IgD-negative memory B cell (primary cell): Measurements from ENCODE around the gene EHBP1. TPM values are rescaled to one million over a fixed set of nuclear protein-coding genes. Genes with fewer than 3 reads are reported as not detected.
"Not testable (repeated sequence)": the region's sequence is repeated elsewhere in the genome, so short reads cannot be mapped to it uniquely, and the experiment has no call there.

Experiments used
- H3K27ac Mint-ChIP-seq, 3 donors: one replicate each; pipeline ENCODE4 v1.8.0; 2020 to 2022; ENCODE audit warnings: mild to moderate bottlenecking in 3 of 3, mixed read lengths in 3 of 3, moderate library complexity in 1 of 3
- H3K27me3 Mint-ChIP-seq: one replicate; pipeline ENCODE4 v1.8.0; 2021; ENCODE audit warnings: mixed read lengths
- H3K36me3 Mint-ChIP-seq: one replicate; pipeline ENCODE4 v1.8.0; 2020; ENCODE audit warnings: mild to moderate bottlenecking, mixed read lengths
- H3K4me1 Mint-ChIP-seq, 3 donors: one replicate each; pipeline ENCODE4 v1.8.0; 2020 to 2022; ENCODE audit warnings: mixed read lengths in 3 of 3, mild to moderate bottlenecking in 1 of 3
- H3K4me3 Mint-ChIP-seq, 4 donors: one replicate each; pipeline ENCODE4 v1.8.0; 2020 to 2022; ENCODE audit warnings: mild to moderate bottlenecking in 4 of 4, mixed read lengths in 4 of 4, moderate library complexity in 3 of 4
- H3K9me3 Mint-ChIP-seq, 3 donors: one replicate each; pipeline ENCODE4 v1.8.0; 2020 to 2021; ENCODE audit warnings: mixed read lengths in 3 of 3, mild to moderate bottlenecking in 1 of 3
- polyA plus RNA-seq: library from polyadenylated mRNA; unstranded; fragments of 300-500 nt; fragmentation: Illumina TruSeq; gene quantifications from one replicate; pipeline ENCODE4 v1.2.3, GENCODE V29; 2021

The EHBP1 gene
- polyA plus RNA-seq, 1 donor from 2014 or later: 10.2 TPM

- Mint-ChIP-seq H3K4me1 (peaks cover 9 to 28% (median 18%) of the 10 kb centered on the region in 3 donors), H3K4me3 (no peak overlapping the region), H3K27me3 (no peaks in the 10 kb centered on the region), H3K36me3 (peaks cover 4% of the 10 kb centered on the region), H3K27ac (peak overlapping the region in 1 of 3 donors; percentile 65), H3K9me3 (peaks cover under 1 to 6% (median 6%) of the 10 kb centered on the region in 3 donors)
Observed at GRCh38 chr2:62736899-62737559, 31.5 kb downstream of the EHBP1 start.

GRCh38 chr2:62738981-62739936 lies 33.7 kb downstream of the EHBP1 start:
- Mint-ChIP-seq H3K4me1 (peaks cover 11 to 22% (median 12%) of the 10 kb centered on the region in 3 donors), H3K27ac (no peak overlapping the region), H3K36me3 (peaks cover 2% of the 10 kb centered on the region)

GRCh38 chr2:62740221-62740620 lies 34.7 kb downstream of the EHBP1 start:
- H3K4me1 Mint-ChIP-seq: peaks cover 12 to 23% (median 14%) of the 10 kb centered on the region in 3 donors
- H3K27me3 Mint-ChIP-seq: no peaks in the 10 kb centered on the region
- no peak overlapping the region for H3K27ac Mint-ChIP-seq
- H3K9me3 Mint-ChIP-seq: no peaks in the 10 kb centered on the region
- no peak overlapping the region for H3K4me3 Mint-ChIP-seq
- H3K36me3 Mint-ChIP-seq: peaks cover 2% of the 10 kb centered on the region

More at GRCh38 chr2:62738981-62739936, 33.7 kb downstream of the EHBP1 start:
- no peaks in the 10 kb centered on the region for H3K9me3 Mint-ChIP-seq
- H3K27me3 Mint-ChIP-seq: no peaks in the 10 kb centered on the region
- H3K4me3 Mint-ChIP-seq: no peak overlapping the region

GRCh38 chr2:62741127-62741526 lies 35.6 kb downstream of the EHBP1 start:
- H3K4me1 Mint-ChIP-seq: peaks cover 12 to 23% (median 17%) of the 10 kb centered on the region in 3 donors
- no peaks in the 10 kb centered on the region for H3K9me3 Mint-ChIP-seq
- no peaks in the 10 kb centered on the region for H3K27me3 Mint-ChIP-seq
- H3K27ac Mint-ChIP-seq: no peak overlapping the region
- H3K36me3 Mint-ChIP-seq: peaks cover 2% of the 10 kb centered on the region
- peak overlapping the region in 1 of 4 donors; percentile 18 for H3K4me3 Mint-ChIP-seq

DNA sequence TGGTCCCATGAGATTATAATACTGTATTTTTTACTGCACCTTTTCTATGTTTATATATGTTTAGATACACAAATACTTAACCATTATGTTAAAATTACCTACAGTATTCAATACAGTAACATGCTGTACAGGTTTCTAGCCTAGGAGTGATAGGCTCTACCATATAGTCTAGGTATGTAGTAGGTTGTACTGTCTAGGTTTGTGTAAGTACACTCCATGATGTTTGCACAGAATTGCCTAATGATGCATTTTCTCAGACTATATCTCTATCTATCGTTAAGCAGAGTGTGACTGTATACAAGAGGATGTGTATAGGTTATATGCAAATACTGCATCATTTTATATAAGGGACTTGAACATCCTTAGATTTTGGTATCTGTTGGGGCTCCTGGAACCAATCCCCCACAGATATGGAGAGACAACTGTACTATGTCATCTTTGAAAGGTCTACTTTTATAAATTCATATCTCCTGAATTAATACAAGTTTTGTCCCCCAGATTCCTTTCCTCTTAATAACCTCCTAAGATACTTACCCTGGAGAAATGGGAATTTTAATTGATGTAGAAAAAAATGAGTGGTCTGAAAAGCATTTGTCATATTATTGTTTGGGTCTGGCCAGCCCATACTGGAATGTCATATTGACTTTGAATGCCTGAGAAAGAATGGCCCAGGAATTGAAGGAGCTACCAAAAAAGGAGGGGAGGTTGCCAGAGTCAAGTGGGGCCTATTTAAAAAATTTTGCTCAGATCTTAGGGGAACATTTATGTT lies 36.6 kb downstream of the EHBP1 start:
- no peak overlapping the region for H3K27ac Mint-ChIP-seq
- no peaks in the 10 kb centered on the region for H3K27me3 Mint-ChIP-seq
- H3K4me1 Mint-ChIP-seq: peaks cover 13 to 23% (median 15%) of the 10 kb centered on the region in 3 donors
- H3K9me3 Mint-ChIP-seq: no peaks in the 10 kb centered on the region
- H3K4me3 Mint-ChIP-seq: no peak overlapping the region
- H3K36me3 Mint-ChIP-seq: peaks cover 2% of the 10 kb centered on the region

DNA sequence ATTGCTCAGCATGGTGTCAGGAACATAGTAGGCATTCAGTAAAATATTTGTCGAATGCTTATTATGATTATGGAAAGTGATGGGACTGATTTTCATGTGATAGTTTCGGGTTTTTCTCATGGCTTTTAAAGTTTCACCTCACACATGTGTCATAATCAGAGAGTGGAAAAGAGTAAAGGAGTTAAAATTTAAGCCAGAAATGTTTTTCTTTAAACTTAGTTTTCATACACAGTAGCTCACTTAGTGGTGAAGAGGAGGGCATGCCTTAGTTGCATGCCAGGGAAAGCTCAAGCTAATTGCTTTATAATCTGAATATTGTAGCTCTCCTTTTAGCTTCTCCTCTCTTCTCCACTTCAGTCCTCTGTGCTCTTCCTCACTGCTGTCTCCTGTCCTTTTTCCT lies 38.0 kb downstream of the EHBP1 start:
- peaks cover 0 to 1% (median 0%) of the 10 kb centered on the region in 3 donors for H3K9me3 Mint-ChIP-seq
- peaks cover 7% of the 10 kb centered on the region for H3K36me3 Mint-ChIP-seq
- no peak overlapping the region for H3K4me3 Mint-ChIP-seq
- H3K4me1 Mint-ChIP-seq: peaks cover 10 to 23% (median 14%) of the 10 kb centered on the region in 3 donors
- no peak overlapping the region for H3K27ac Mint-ChIP-seq
- H3K27me3 Mint-ChIP-seq: no peaks in the 10 kb centered on the region

DNA sequence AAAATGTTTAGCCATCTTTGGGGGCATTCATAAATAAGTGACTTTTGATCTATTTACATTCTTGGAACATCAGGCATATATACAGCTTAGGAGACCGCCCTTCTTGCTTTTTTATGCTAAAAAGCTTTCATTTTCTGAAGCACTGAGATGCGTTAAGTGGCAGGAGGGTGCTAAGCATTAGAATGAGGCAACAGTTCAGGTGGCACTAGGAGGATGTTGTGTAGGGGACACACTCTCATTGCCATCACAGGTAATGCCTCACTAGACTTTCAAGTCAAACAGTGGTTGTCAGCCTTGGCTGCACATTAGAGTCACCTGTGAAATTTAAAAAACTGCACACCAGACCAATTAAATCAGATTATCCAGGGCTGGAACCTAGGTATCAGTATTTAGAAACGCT lies 39.1 kb downstream of the EHBP1 start:
- H3K9me3 Mint-ChIP-seq: peaks cover 0 to 1% (median 0%) of the 10 kb centered on the region in 3 donors
- H3K4me3 Mint-ChIP-seq: no peak overlapping the region
- H3K27me3 Mint-ChIP-seq: no peaks in the 10 kb centered on the region
- H3K4me1 Mint-ChIP-seq: peaks cover 10 to 15% (median 14%) of the 10 kb centered on the region in 3 donors
- peaks cover 7% of the 10 kb centered on the region for H3K36me3 Mint-ChIP-seq
- no peak overlapping the region for H3K27ac Mint-ChIP-seq

DNA sequence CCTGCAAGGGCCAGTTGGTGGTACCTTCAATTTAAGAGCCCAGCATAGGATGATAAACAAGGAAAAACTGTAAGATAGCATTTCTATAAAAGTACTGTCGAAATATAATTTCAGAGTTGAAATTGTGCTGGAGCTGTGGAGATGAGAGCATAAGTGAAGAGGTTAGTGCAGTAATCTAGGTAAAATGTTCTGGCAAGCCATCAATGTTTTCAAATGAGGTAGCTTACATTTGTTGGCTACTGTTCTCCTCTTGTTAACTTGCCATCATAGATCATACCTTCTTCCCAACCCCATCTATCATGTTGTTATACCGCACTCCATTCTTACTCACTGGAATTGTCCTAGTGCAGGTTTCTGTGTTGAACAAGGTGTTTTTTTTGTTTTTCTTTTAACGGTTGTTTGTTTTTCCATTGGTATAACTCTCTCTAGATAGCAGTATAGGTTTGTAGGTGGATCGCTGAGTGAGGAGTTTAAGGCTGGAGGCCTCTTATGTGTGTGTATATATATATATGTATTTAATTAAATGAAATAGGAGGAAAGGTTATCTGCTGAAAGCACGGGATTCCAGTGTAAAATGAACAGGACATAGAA lies 40.5 kb downstream of the EHBP1 start:
- H3K27ac Mint-ChIP-seq: peak overlapping the region in 1 of 3 donors; percentile 49

GRCh38 chr2:62747169-62747568 lies 41.7 kb downstream of the EHBP1 start:
- H3K9me3 Mint-ChIP-seq: peaks cover 0 to 4% (median 0%) of the 10 kb centered on the region in 3 donors
- no peak overlapping the region for H3K4me3 Mint-ChIP-seq
- no peak overlapping the region for H3K27ac Mint-ChIP-seq
- peaks cover 8 to 16% (median 12%) of the 10 kb centered on the region in 3 donors for H3K4me1 Mint-ChIP-seq
- H3K36me3 Mint-ChIP-seq: peaks cover 13% of the 10 kb centered on the region
- no peaks in the 10 kb centered on the region for H3K27me3 Mint-ChIP-seq

More for the DNA sequence above, 40.5 kb downstream of the EHBP1 start:
- no peak overlapping the region for H3K4me3 Mint-ChIP-seq
- peaks cover 0 to 4% (median 0%) of the 10 kb centered on the region in 3 donors for H3K9me3 Mint-ChIP-seq
- peaks cover 7% of the 10 kb centered on the region for H3K36me3 Mint-ChIP-seq
- peaks cover 14 to 20% (median 15%) of the 10 kb centered on the region in 3 donors for H3K4me1 Mint-ChIP-seq
- no peaks in the 10 kb centered on the region for H3K27me3 Mint-ChIP-seq

GRCh38 chr2:62747876-62748275 lies 42.4 kb downstream of the EHBP1 start:
- Mint-ChIP-seq H3K4me3 (peak overlapping the region in 1 of 4 donors; percentile 17), H3K27ac (no peak overlapping the region), H3K36me3 (peaks cover 15% of the 10 kb centered on the region), H3K27me3 (no peaks in the 10 kb centered on the region), H3K9me3 (peaks cover 0 to 4% (median 0%) of the 10 kb centered on the region in 3 donors), H3K4me1 (peaks cover 8 to 16% (median 12%) of the 10 kb centered on the region in 3 donors)

GRCh38 chr2:62749111-62749510 lies 43.6 kb downstream of the EHBP1 start:
- not testable (repeated sequence) for H3K4me3 Mint-ChIP-seq, H3K9me3 Mint-ChIP-seq, H3K27me3 Mint-ChIP-seq, H3K27ac Mint-ChIP-seq
- Mint-ChIP-seq H3K36me3 (peaks cover 15% of the 10 kb centered on the region), H3K4me1 (peaks cover 3 to 14% (median 12%) of the 10 kb centered on the region in 3 donors)

- H3K27me3 Mint-ChIP-seq: no peaks in the 10 kb centered on the region
- H3K4me3 Mint-ChIP-seq: no peak overlapping the region
- no peaks in the 10 kb centered on the region for H3K4me1 Mint-ChIP-seq
- H3K9me3 Mint-ChIP-seq: peaks cover 0 to 3% (median 0%) of the 10 kb centered on the region in 3 donors
- H3K36me3 Mint-ChIP-seq: peaks cover 7% of the 10 kb centered on the region
- H3K27ac Mint-ChIP-seq: no peak overlapping the region
Observed at GRCh38 chr2:62757029-62757428, 51.5 kb downstream of the EHBP1 start.

DNA sequence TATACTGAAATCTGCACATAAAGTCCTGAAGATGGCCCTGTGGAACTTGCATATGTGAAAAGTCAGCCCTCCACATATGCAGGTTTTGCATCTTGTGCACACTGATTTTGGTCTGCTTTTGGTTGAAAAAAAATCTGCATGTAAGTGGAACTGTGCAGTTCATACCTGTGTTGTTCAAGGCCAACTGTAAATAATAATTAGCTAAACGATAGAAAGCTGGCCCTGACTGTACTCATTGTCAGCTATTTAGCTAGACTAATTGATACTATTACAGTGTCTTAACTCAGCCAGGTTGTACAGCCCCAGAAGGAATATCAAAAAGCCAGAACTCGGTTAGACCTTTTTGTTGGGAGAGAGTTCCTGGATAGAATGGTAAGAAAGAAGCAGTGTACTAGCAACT lies 54.5 kb downstream of the EHBP1 start:
- Mint-ChIP-seq H3K27me3 (no peaks in the 10 kb centered on the region), H3K27ac (no peak overlapping the region), H3K4me1 (no peaks in the 10 kb centered on the region), H3K36me3 (peaks cover 5% of the 10 kb centered on the region), H3K4me3 (no peak overlapping the region), H3K9me3 (no peaks in the 10 kb centered on the region)

DNA sequence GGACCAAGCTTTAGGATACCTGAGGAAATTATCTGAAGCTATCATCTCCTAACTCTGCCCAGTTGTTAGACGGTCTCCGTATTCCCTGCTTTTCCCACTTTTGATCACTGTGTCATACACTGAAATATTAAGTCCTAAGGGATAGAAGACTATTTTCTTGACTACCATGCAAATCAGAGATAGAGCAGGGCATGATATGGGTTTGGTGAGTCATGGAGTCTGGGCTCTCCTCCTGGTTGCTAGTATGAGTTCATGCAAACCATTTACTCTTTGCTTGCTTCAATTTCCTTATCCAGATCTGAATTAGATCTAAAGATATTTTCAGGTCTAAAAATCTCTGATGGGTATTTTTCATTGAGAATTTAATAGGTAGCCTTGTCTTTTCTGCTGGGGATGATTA lies 55.0 kb downstream of the EHBP1 start:
- Mint-ChIP-seq H3K4me1 (no peaks in the 10 kb centered on the region), H3K9me3 (no peaks in the 10 kb centered on the region), H3K27ac (no peak overlapping the region), H3K36me3 (peaks cover 5% of the 10 kb centered on the region), H3K27me3 (no peaks in the 10 kb centered on the region), H3K4me3 (no peak overlapping the region)
